Small intestine (tissue), 7 donors: ENCODE data around the gene CLDN1. TPM values are rescaled to one million over a fixed set of nuclear protein-coding genes. Genes with fewer than 3 reads are reported as not detected.

ENCODE experiments used
- DNase-seq, 2 donors: peaks; one replicate each; pipeline versions ENCODE4 v3.0.0 to v3.0.0-alpha.2; 2013
- FAIRE-seq: peaks from 2 replicates; lab custom pipeline; 2012; peaks lifted over from hg19 to GRCh38; lab: Jason Lieb, UNC
- H3K27ac ChIP-seq, 3 donors: one replicate each; pipeline ENCODE4 v1.5.1; 2013; ENCODE audit warnings: low read length in 2 of 3, mild to moderate bottlenecking in 2 of 3, control low read depth in 1 of 3, inconsistent platforms in 1 of 3, low read depth in 1 of 3, moderate library complexity in 1 of 3
- H3K27me3 ChIP-seq, 3 donors: one replicate each; pipeline ENCODE4 v1.6.1; 2013; ENCODE audit warnings: low read length in 3 of 3, inconsistent platforms in 1 of 3; ENCODE audit not compliant: control insufficient read depth in 3 of 3, insufficient read depth in 3 of 3
- H3K36me3 ChIP-seq, 3 donors: one replicate each; pipeline ENCODE4 v1.6.1; 2013; ENCODE audit warnings: low read length in 3 of 3, inconsistent platforms in 1 of 3, low read depth in 1 of 3, mild to moderate bottlenecking in 1 of 3, moderate library complexity in 1 of 3; ENCODE audit not compliant: control insufficient read depth in 3 of 3, insufficient read depth in 2 of 3
- H3K4me1 ChIP-seq, 3 donors: one replicate each; pipeline ENCODE4 v1.6.1; 2013; ENCODE audit warnings: low read length in 2 of 3, inconsistent platforms in 1 of 3, low read depth in 1 of 3, mild to moderate bottlenecking in 1 of 3, moderate library complexity in 1 of 3; ENCODE audit not compliant: control insufficient read depth in 3 of 3, insufficient read depth in 2 of 3
- H3K4me3 ChIP-seq, 3 donors: one replicate each; pipeline ENCODE4 v1.5.1; 2013; ENCODE audit warnings: low read length in 3 of 3, control low read depth in 1 of 3, inconsistent platforms in 1 of 3, low read depth in 1 of 3, mild to moderate bottlenecking in 1 of 3, moderate library complexity in 1 of 3
- H3K9me3 ChIP-seq, 2 donors: one replicate each; pipeline ENCODE4 v1.6.1; 2013; ENCODE audit warnings: low read depth in 1 of 2, low read length in 1 of 2; ENCODE audit not compliant: control insufficient read depth in 2 of 2, insufficient read depth in 1 of 2
- WGBS, 3 donors: extraction: QIAGEN DNeasy Blood & Tissue Kit; methylation state at CpG; one replicate each; pipeline ENCODE4 v1.1.7; 2013; 5-methylcytosine and 5-hydroxymethylcytosine counted together
- polyA plus RNA-seq, 4 donors: library from polyadenylated mRNA; stranded (reverse) in 3 of 4; unstranded in 1 of 4; fragments of 200-250 nt in 3 of 4; fragments of 120-200 nt in 1 of 4; gene quantifications; one replicate each; pipeline versions ENCODE4 v1.2.1 to v1.2.3, GENCODE V29; 2013
- donor health status: healthy with polysubstance abuse.
- donor health status: control.
- donor health status: control.
- donor health status: Bipolar disorder and iron deficiency.
- donor health status: healthy.

The CLDN1 gene
- polyA plus RNA-seq, 4 donors = 0.45 to 16.0 (median 1.3) TPM; not detected in 1

- Histone ChIP-seq H3K27me3 (no peaks in the 10 kb centered on the region), H3K36me3 (no peaks in the 10 kb centered on the region), H3K4me3 (no peak overlapping the region), H3K9me3 (no peaks in the 10 kb centered on the region), H3K4me1 (peaks cover 0 to 10% (median 0%) of the 10 kb centered on the region in 3 donors), H3K27ac (no peak overlapping the region)
- FAIRE-seq (no peak), DNase-seq (no peak)
- WGBS, 3 donors = 87 to 91% (median 89%) methylated on average over 3 of the region's 3 CpGs
Observed at GRCh38 chr3:190302212-190302867, 19.9 kb downstream of the CLDN1 start.

GRCh38 chr3:190301591-190301990, 20.7 kb downstream of the CLDN1 start:
- no peak for DNase-seq
- no peaks in the 10 kb centered on the region for H3K9me3 ChIP-seq
- no peak overlapping the region for H3K27ac ChIP-seq
- H3K4me3 ChIP-seq = no peak overlapping the region
- FAIRE-seq = no peak
- H3K36me3 ChIP-seq = no peaks in the 10 kb centered on the region
- WGBS, 3 donors = 10 to 28% (median 19%) methylated on average over 3 of the region's 3 CpGs
- H3K4me1 ChIP-seq = peaks cover 0 to 9% (median 0%) of the 10 kb centered on the region in 3 donors
- H3K27me3 ChIP-seq = no peaks in the 10 kb centered on the region

- FAIRE-seq = no peak
- Histone ChIP-seq H3K27me3 (no peaks in the 10 kb centered on the region), H3K27ac (no peak overlapping the region), H3K4me3 (no peak overlapping the region), H3K36me3 (no peaks in the 10 kb centered on the region), H3K9me3 (no peaks in the 10 kb centered on the region), H3K4me1 (no peaks in the 10 kb centered on the region)
- no peak for DNase-seq
- WGBS, 3 donors = 68 to 76% (median 70%) methylated on average over 4 of the region's 4 CpGs
Observed at GRCh38 chr3:190299969-190300368, 22.3 kb downstream of the CLDN1 start.

- no peak for FAIRE-seq
- Histone ChIP-seq H3K27me3 (no peaks in the 10 kb centered on the region), H3K9me3 (peaks cover 0 to 16% of the 10 kb centered on the region in 2 donors), H3K4me3 (no peak overlapping the region), H3K27ac (no peak overlapping the region), H3K36me3 (no peaks in the 10 kb centered on the region), H3K4me1 (no peaks in the 10 kb centered on the region)
- DNase-seq = no peak
Observed at GRCh38 chr3:190294030-190294429, 28.2 kb downstream of the CLDN1 start.

DNA sequence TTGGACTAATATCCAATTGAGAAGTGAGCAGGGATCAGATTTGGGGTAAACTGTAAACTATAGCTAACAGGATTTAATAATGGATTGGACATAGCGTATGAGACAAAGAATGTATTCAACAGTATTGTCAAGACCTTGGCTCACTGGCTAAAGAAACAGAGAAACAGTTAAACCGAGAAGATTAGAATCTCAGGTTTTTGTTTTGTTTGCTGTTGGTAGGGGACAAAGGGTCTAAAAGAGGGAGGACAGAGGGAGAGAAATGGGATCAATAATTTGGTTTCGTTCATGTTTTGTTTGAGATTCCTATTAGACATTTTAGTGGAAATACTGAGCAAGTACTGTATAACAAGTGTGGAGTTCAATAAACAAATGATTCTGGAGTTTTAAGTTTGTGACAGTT, 28.6 kb downstream of the CLDN1 start:
- no peak for FAIRE-seq
- Histone ChIP-seq H3K4me1 (no peaks in the 10 kb centered on the region), H3K27me3 (no peaks in the 10 kb centered on the region), H3K36me3 (no peaks in the 10 kb centered on the region), H3K4me3 (no peak overlapping the region), H3K27ac (no peak overlapping the region), H3K9me3 (peaks cover 0 to 20% of the 10 kb centered on the region in 2 donors)
- WGBS, 3 donors = 74 to 78% (median 77%) methylated on average over 3 of the region's 3 CpGs
- DNase-seq = no peak

- DNase-seq (no peak), FAIRE-seq (no peak)
- 49 to 69% (median 55%) methylated on average over 3 of the region's 3 CpGs for WGBS, 3 donors
- no peak overlapping the region for H3K4me3 ChIP-seq
- no peaks in the 10 kb centered on the region for H3K36me3 ChIP-seq
- H3K27me3 ChIP-seq = no peaks in the 10 kb centered on the region
- H3K9me3 ChIP-seq = peaks cover 0 to 23% of the 10 kb centered on the region in 2 donors
- no peak overlapping the region for H3K27ac ChIP-seq
- H3K4me1 ChIP-seq = no peaks in the 10 kb centered on the region
Observed at GRCh38 chr3:190291994-190292584, 30.2 kb downstream of the CLDN1 start.

GRCh38 chr3:190289989-190290388, 32.3 kb downstream of the CLDN1 start:
- 66 to 78% (median 67%) methylated on average over 2 of the region's 2 CpGs for WGBS, 3 donors
- DNase-seq = no peak
- Histone ChIP-seq H3K36me3 (no peaks in the 10 kb centered on the region), H3K4me1 (no peaks in the 10 kb centered on the region), H3K4me3 (no peak overlapping the region), H3K27ac (no peak overlapping the region), H3K9me3 (peaks cover 0 to 28% of the 10 kb centered on the region in 2 donors), H3K27me3 (no peaks in the 10 kb centered on the region)
- no peak for FAIRE-seq

- Histone ChIP-seq H3K27me3 (no peaks in the 10 kb centered on the region), H3K36me3 (no peaks in the 10 kb centered on the region), H3K4me1 (no peaks in the 10 kb centered on the region), H3K27ac (no peak overlapping the region), H3K9me3 (peaks cover 0 to 30% of the 10 kb centered on the region in 2 donors), H3K4me3 (no peak overlapping the region)
- FAIRE-seq = no peak
- 77 to 90% (median 88%) methylated on average over 2 of the region's 2 CpGs for WGBS, 3 donors
- DNase-seq = no peak
Observed at GRCh38 chr3:190288836-190289235, 33.4 kb downstream of the CLDN1 start.
